Spinal cord (tissue), 10 donors: ENCODE results near the gene LRIG1. TPM values are rescaled to one million over a fixed set of nuclear protein-coding genes. Genes with fewer than 3 reads are reported as not detected.

Experiments
- DNase-seq, 6 donors: peaks; one replicate each; pipeline versions ENCODE4 v3.0.0 to v3.0.0-alpha.2; 2013 to 2015; ENCODE audit warnings: low spot score in 6 of 6, low read depth in 4 of 6
- H3K27ac ChIP-seq: one replicate; pipeline ENCODE4 v1.5.1; 2013; ENCODE audit warnings: low read depth, low read length, control low read depth
- H3K27me3 ChIP-seq: one replicate; pipeline ENCODE4 v1.6.1; 2013; ENCODE audit warnings: low read length; ENCODE audit not compliant: control insufficient read depth, insufficient read depth
- H3K36me3 ChIP-seq: one replicate; pipeline ENCODE4 v1.6.1; 2013; ENCODE audit warnings: low read length; ENCODE audit not compliant: control insufficient read depth, insufficient read depth
- H3K4me1 ChIP-seq: one replicate; pipeline ENCODE4 v1.6.1; 2013; ENCODE audit warnings: low read length; ENCODE audit not compliant: control insufficient read depth, insufficient read depth
- H3K4me3 ChIP-seq: one replicate; pipeline ENCODE4 v1.5.1; 2013; ENCODE audit warnings: low read depth, low read length, control low read depth
- H3K9me3 ChIP-seq: one replicate; pipeline ENCODE4 v1.6.1; 2013; ENCODE audit warnings: low read length; ENCODE audit not compliant: control insufficient read depth, insufficient read depth
- WGBS: methylation state at CpG from one replicate; pipeline ENCODE4 v1.1.5; 2013; ENCODE audit warnings: missing lambda C conversion rate; ENCODE audit not compliant: insufficient coverage; 5-methylcytosine and 5-hydroxymethylcytosine counted together
- polyA plus RNA-seq, 2 donors: library from polyadenylated mRNA; unstranded; fragments of 120-200 nt; gene quantifications; one replicate each; pipeline ENCODE4 v1.2.1, GENCODE V29; 2013; ENCODE audit not compliant: insufficient read length in 2 of 2
- total RNA-seq, 2 donors: library from RNA; depleted of rRNA in 1 of 2; stranded (reverse); fragments of 120-200 nt in 1 of 2; fragments of >200 nt in 1 of 2; gene quantifications; one replicate each; pipeline versions ENCODE4 v1.2.3 to v1.2.4, GENCODE V29; 2013 to 2014
- donor health status: healthy.

Gene LRIG1
- total and polyA plus RNA-seq, 4 donors: 85.4 to 229 (median 147) TPM

- Histone ChIP-seq H3K4me3 (no peak overlapping the region), H3K27ac (no peak overlapping the region), H3K27me3 (no peaks in the 10 kb centered on the region), H3K9me3 (no peaks in the 10 kb centered on the region), H3K36me3 (no peaks in the 10 kb centered on the region), H3K4me1 (no peaks in the 10 kb centered on the region)
- no CpG with 5 or more reads among the region's 1 CpG for WGBS
- no peak for DNase-seq
Measured at GRCh38 chr3:66532613-66533012, 31.8 kb upstream of the LRIG1 start.

GRCh38 chr3:66532160-66532587 lies 31.4 kb upstream of the LRIG1 start:
- 43% methylated on average over 1 of the region's 1 CpG for WGBS
- H3K27ac ChIP-seq: no peak overlapping the region

GRCh38 chr3:66531256-66531655 lies 30.4 kb upstream of the LRIG1 start:
- H3K27me3 ChIP-seq: no peaks in the 10 kb centered on the region

More at GRCh38 chr3:66532160-66532587, 31.4 kb upstream of the LRIG1 start:
- Histone ChIP-seq H3K9me3 (no peaks in the 10 kb centered on the region), H3K4me1 (no peaks in the 10 kb centered on the region), H3K4me3 (no peak overlapping the region), H3K27me3 (no peaks in the 10 kb centered on the region), H3K36me3 (no peaks in the 10 kb centered on the region)
- no peak for DNase-seq

GRCh38 chr3:66527246-66527645 lies 26.4 kb upstream of the LRIG1 start:
- no peak overlapping the region for H3K27ac ChIP-seq
- H3K9me3 ChIP-seq: no peaks in the 10 kb centered on the region
- WGBS: 63% methylated on average over 4 of the region's 4 CpGs
- no peaks in the 10 kb centered on the region for H3K4me1 ChIP-seq
- H3K27me3 ChIP-seq: no peaks in the 10 kb centered on the region
- DNase-seq: peak in 2 of 6 donors; percentile 39 to 60
- H3K4me3 ChIP-seq: no peak overlapping the region
- H3K36me3 ChIP-seq: no peaks in the 10 kb centered on the region

More at GRCh38 chr3:66531256-66531655, 30.4 kb upstream of the LRIG1 start:
- Histone ChIP-seq H3K27ac (no peak overlapping the region), H3K4me3 (no peak overlapping the region), H3K36me3 (no peaks in the 10 kb centered on the region), H3K9me3 (no peaks in the 10 kb centered on the region), H3K4me1 (no peaks in the 10 kb centered on the region)
- no peak for DNase-seq
- whole genome bisulfite sequencing: 40% methylated on average over 1 of the region's 1 CpG

- no CpG with 5 or more reads among the region's 3 CpGs for WGBS
- H3K27ac ChIP-seq: no peak overlapping the region
- H3K9me3 ChIP-seq: no peaks in the 10 kb centered on the region
- DNase-seq: no peak
- H3K4me1 ChIP-seq: no peaks in the 10 kb centered on the region
- no peaks in the 10 kb centered on the region for H3K27me3 ChIP-seq
- H3K36me3 ChIP-seq: no peaks in the 10 kb centered on the region
- no peak overlapping the region for H3K4me3 ChIP-seq
Measured at GRCh38 chr3:66525771-66526170, 24.9 kb upstream of the LRIG1 start.

GRCh38 chr3:66520724-66521123 lies 19.9 kb upstream of the LRIG1 start:
- no peak overlapping the region for H3K4me3 ChIP-seq
- WGBS: no CpG with 5 or more reads among the region's 2 CpGs

GRCh38 chr3:66518644-66519043 lies 17.8 kb upstream of the LRIG1 start:
- no peak overlapping the region for H3K4me3 ChIP-seq
- WGBS: 95% methylated on average over 4 of the region's 4 CpGs

More at GRCh38 chr3:66520724-66521123, 19.9 kb upstream of the LRIG1 start:
- DNase-seq: no peak
- Histone ChIP-seq H3K4me1 (no peaks in the 10 kb centered on the region), H3K9me3 (no peaks in the 10 kb centered on the region), H3K36me3 (no peaks in the 10 kb centered on the region), H3K27ac (no peak overlapping the region), H3K27me3 (no peaks in the 10 kb centered on the region)

GRCh38 chr3:66518126-66518525 lies 17.3 kb upstream of the LRIG1 start:
- Histone ChIP-seq H3K36me3 (no peaks in the 10 kb centered on the region), H3K4me3 (no peak overlapping the region), H3K9me3 (no peaks in the 10 kb centered on the region), H3K4me1 (no peaks in the 10 kb centered on the region), H3K27me3 (no peaks in the 10 kb centered on the region), H3K27ac (no peak overlapping the region)
- WGBS: no CpG with 5 or more reads among the region's 2 CpGs
- no peak for DNase-seq

More at GRCh38 chr3:66518644-66519043, 17.8 kb upstream of the LRIG1 start:
- H3K4me1 ChIP-seq: no peaks in the 10 kb centered on the region
- no peak overlapping the region for H3K27ac ChIP-seq
- no peaks in the 10 kb centered on the region for H3K27me3 ChIP-seq
- no peaks in the 10 kb centered on the region for H3K9me3 ChIP-seq
- DNase-seq: no peak
- H3K36me3 ChIP-seq: no peaks in the 10 kb centered on the region

GRCh38 chr3:66517241-66517640 lies 16.4 kb upstream of the LRIG1 start:
- Histone ChIP-seq H3K27me3 (no peaks in the 10 kb centered on the region), H3K4me1 (no peaks in the 10 kb centered on the region), H3K27ac (no peak overlapping the region), H3K36me3 (no peaks in the 10 kb centered on the region), H3K4me3 (no peak overlapping the region), H3K9me3 (no peaks in the 10 kb centered on the region)
- WGBS: 71% methylated on average over 1 of the region's 2 CpGs
- DNase-seq: no peak

- H3K36me3 ChIP-seq: no peaks in the 10 kb centered on the region
- H3K4me3 ChIP-seq: no peak overlapping the region
- no peak overlapping the region for H3K27ac ChIP-seq
- H3K9me3 ChIP-seq: no peaks in the 10 kb centered on the region
- no CpG with 5 or more reads among the region's 7 CpGs for WGBS
- H3K27me3 ChIP-seq: no peaks in the 10 kb centered on the region
- no peaks in the 10 kb centered on the region for H3K4me1 ChIP-seq
- no peak for DNase-seq
Measured at GRCh38 chr3:66508461-66508860, 7.6 kb upstream of the LRIG1 start.
